Omental fat pad (tissue), 4 donors: ENCODE results near the gene S100A1. TPM values are rescaled to one million over a fixed set of nuclear protein-coding genes. Genes with fewer than 3 reads are reported as not detected.

Source experiments
- ATAC-seq: fragments of 150-250 bp; one replicate; pipeline ENCODE4 v1.9.1; 2016; ENCODE audit warnings: mild to moderate bottlenecking, moderate library complexity; ENCODE audit not compliant: low FRiP score
- DNase-seq: peaks from one replicate; pipeline ENCODE4 v3.0.0-alpha.2; 2019; ENCODE audit warnings: low spot score
- CTCF ChIP-seq, 3 donors: fragments of 450-650 bp; IDR thresholded peaks; one replicate each; pipeline ENCODE4 v1.5.1; 2016 to 2017; ENCODE audit warnings: antibody characterized with exemption in 3 of 3, mild to moderate bottlenecking in 3 of 3, moderate library complexity in 2 of 3
- total RNA-seq, 4 donors: library from RNA; depleted of rRNA; stranded (reverse); fragments of >200 nt; gene quantifications; one replicate each; pipeline ENCODE4 v1.1.0, GENCODE V29; 2016

S100A1 gene
- total RNA-seq, 4 donors from 2014 or later = 6.0 to 36.5 (median 23.7) TPM

- ATAC-seq = no peak
- DNase-seq = no peak
- no peak for TF ChIP-seq CTCF (IDR thresholded peaks at IDR 0.05)
These were observed 3.1 kb upstream of the S100A1 start for GRCh38 chr1:153624965-153625611.

GRCh38 chr1:153626477-153626903, 1.7 kb upstream of the S100A1 start:
- ATAC-seq (peak; percentile 6), DNase-seq (no peak)
- TF ChIP-seq CTCF (IDR thresholded peaks at IDR 0.05) = no peak

GRCh38 chr1:153626904-153627714, 1.1 kb upstream of the S100A1 start, which contains the start of gene S100A13:
TSS of gene S100A13 (minus strand) at chr1:153627505. CDS start at chr1:153626472, 1,033 bp downstream.
- TF ChIP-seq CTCF (IDR thresholded peaks at IDR 0.05) = no peak
- DNase-seq (no peak), ATAC-seq (peak; percentile 67)

GRCh38 chr1:153628638-153629342, 556 bp downstream of the S100A1 start:
- ATAC-seq = no peak
- no peak for TF ChIP-seq CTCF (IDR thresholded peaks at IDR 0.05)
- DNase-seq = no peak

- TF ChIP-seq CTCF (IDR thresholded peaks at IDR 0.05) = no peak
- DNase-seq (no peak), ATAC-seq (no peak)
These were observed 1.1 kb downstream of the S100A1 start for GRCh38 chr1:153629343-153629665.

GRCh38 chr1:153629971-153630370, 1.7 kb downstream of the S100A1 start:
- ATAC-seq (no peak), DNase-seq (no peak)
- TF ChIP-seq CTCF (IDR thresholded peaks at IDR 0.05) = no peak
